ES-I3 (cell line): ENCODE results near the gene PTK6.

Experiments
- H3K36me3 ChIP-seq: 2 replicates; pipeline ENCODE4 v1.6.1; 2013; ENCODE audit warnings: mild to moderate bottlenecking, low read length, control low read depth, moderate library complexity; ENCODE audit not compliant: insufficient read depth
- H3K4me1 ChIP-seq: 2 replicates; pipeline ENCODE4 v1.6.1; 2013; ENCODE audit warnings: mild to moderate bottlenecking, control low read depth, low read length; ENCODE audit not compliant: insufficient read depth
- H3K9ac ChIP-seq: 2 replicates; pipeline ENCODE4 v1.6.1; 2013; ENCODE audit warnings: low read depth, mild to moderate bottlenecking, low read length, moderate library complexity
- H3K9me3 ChIP-seq: 2 replicates; pipeline ENCODE4 v1.6.1; 2013; ENCODE audit warnings: mild to moderate bottlenecking, low read length, moderate library complexity; ENCODE audit not compliant: control insufficient read depth, insufficient read depth

The PTK6 gene

DNA sequence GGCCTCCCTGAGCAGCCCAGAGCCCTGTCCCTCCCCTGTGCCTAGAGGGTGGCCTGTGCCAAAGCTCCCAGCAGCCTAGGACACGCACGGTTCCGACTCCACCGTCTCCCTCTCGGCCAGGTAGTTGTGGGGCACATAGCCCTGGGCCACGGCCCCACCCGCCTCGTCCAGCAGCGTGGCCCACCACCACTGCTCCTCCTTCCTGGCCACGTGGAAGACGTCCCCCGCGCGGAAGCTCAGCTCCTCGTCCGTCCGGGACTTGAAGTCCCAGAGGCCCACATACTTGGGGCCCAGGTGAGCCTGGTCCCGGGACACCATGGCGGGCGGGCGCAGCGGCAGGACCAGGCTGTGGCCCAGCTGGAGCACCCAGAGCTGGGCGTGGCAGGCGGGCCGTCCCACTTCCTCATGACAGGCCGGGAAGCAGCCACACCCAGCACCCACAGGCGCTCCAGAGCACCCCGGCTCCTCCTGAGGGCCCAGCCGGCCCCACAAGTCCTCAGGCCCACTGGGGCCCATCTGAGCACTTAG is at the start of gene PTK6:
Gene PTK6 (minus strand): TSS at position 380 of the 528 bp plus-strand sequence. CDS start 62 bp downstream, at position 318.
- H3K9me3 ChIP-seq, result no peaks in the 10 kb centered on the region
- peak within 1 kb of the TSS; percentile 17; the same call in 1 of the 2 replicates for H3K9ac ChIP-seq
- no peaks in the 10 kb centered on the region for H3K4me1 ChIP-seq
- no peaks in the 10 kb centered on the region for H3K36me3 ChIP-seq

DNA sequence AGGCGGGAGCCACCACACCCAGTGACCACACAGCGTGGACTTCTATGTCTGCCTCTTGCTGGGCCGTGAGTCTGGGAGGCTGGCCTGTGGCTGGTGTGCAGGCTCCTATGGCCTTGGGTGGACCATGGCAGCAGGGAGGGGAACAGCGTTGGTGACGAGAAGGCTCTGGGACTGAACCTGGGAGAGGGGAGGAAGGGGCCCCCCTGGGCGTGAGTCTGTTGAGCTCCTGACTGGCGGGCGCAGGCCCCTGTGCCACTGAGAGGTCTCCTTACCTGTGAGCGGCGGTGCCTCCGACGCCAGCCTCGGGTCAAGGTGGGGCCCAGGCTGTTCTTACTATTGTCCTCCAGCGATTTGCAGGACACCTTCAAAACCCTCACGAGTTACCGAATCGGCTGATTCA is 49.6 kb upstream of the PTK6 start:
- H3K4me1 ChIP-seq, result no peaks in the 10 kb centered on the region
- H3K36me3 ChIP-seq, result no peaks in the 10 kb centered on the region; the same call in 1 of the 2 replicates
- no peak overlapping the region for H3K9ac ChIP-seq
- H3K9me3 ChIP-seq, result no peaks in the 10 kb centered on the region

DNA sequence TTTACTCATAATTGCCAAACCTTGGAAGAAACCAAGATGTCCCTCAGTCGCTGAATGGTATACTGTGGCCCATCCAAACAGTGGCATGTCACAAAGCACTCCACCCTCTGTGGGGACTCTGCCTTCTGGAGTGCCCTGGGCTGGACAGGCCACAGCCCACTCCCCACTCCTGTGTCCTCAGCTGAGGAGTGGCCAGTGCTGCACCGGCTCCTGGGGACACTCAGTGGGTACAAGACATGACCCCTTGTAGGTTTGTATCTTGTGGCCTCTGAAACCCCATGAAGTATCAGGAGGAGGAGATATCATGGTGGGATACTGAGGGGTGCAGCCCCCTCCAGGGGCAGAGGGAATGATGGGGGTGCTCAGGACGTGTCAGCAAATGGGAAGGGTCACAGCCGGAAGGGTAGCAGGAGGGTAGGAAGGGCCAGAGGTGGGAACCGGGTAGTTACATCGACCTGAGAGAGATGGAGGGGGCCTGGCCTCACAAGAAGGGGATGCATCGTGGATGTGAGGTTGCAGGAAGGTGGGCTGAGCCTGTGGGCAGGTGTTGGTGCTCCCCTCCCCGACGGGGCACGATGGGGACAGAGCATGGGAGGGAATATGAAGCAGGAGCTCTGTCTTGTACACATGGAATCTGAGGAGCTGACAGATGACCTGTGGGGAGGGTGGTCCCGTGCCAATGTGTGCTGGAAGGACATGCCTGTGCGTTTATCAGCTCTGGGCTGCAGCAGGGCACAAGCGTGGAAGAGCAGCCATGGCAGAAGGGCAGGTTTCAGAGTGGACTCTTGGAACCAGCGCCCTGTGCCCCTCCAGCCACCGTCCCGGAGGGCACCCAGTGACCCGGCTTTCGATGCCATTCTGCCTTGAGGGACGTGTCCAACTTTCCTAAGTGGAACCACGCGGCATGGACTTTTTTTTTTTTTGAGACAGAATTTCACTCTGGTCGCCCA is 48.7 kb upstream of the PTK6 start:
- Histone ChIP-seq H3K4me1 (no peaks in the 10 kb centered on the region), H3K36me3 (no peaks in the 10 kb centered on the region; the same call in 1 of the 2 replicates), H3K9me3 (no peaks in the 10 kb centered on the region), H3K9ac (no peak overlapping the region)

DNA sequence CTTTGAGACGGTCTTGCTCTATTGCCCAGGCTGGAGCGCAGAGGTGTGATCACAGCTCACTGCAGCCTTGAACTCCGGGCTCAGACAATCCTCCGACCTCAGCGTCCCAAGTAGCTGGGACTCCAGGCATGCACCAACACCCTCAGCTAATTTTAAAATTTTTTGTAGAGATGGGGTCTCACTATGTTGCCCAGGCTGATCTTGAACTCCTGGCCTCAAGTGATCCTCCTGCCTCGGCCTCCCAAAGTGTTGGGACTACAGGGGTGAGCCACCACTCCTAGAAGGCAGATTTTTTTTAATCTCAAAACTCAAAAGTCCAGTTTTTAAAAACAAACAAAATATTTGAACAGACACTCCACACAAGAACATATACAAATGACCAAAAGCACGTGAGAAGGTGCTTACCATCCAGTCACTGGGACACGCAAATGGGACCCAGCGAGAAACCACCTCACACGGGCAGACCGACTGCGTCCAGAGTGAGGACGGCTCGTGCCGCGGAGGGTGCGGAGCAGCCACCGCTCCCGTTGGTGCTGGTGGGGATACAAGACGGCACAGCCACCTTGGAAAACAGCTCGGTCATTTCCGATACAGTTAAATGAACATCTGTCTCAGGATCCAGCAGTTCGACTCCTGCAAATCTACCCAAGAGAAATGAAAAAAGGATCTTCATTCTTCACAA is 45.3 kb upstream of the PTK6 start:
- Histone ChIP-seq H3K4me1 (no peaks in the 10 kb centered on the region), H3K9me3 (no peaks in the 10 kb centered on the region), H3K9ac (no peak overlapping the region), H3K36me3 (no peaks in the 10 kb centered on the region)

DNA sequence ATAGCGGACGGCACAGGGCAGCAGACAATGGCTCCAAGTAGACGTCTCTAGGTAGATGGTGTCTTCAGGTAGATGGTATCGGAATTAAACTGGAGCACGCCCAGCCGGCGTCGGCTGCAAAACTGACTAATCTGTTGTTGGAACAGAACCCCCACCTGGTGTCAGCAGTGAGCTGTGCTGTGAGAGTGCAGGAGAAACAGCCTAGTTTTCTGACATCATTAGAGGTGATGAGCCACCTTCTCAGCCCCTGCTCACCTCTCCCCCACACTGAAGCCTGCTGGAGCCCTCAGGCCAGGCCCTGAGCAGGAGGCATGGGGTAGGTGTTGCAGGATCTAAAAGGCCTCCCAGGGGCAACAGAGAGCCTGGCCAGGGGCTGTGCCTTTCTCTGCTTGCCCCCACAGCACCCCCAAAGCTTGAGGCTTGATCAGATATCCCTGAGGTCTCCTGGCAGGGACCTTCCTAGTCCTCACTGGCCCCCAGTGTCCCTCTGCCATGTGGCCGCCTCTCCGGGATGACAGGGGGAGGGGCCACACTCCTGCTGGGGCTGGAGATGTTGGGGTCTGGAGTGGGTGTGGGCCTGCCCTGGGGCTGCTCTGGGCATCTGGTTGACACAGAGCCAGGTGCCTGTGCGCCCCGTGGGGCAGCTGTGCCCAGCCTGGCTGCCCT is 43.8 kb upstream of the PTK6 start:
- no peaks in the 10 kb centered on the region for H3K4me1 ChIP-seq
- no peaks in the 10 kb centered on the region for H3K9me3 ChIP-seq
- no peak overlapping the region for H3K9ac ChIP-seq
- no peaks in the 10 kb centered on the region for H3K36me3 ChIP-seq

DNA sequence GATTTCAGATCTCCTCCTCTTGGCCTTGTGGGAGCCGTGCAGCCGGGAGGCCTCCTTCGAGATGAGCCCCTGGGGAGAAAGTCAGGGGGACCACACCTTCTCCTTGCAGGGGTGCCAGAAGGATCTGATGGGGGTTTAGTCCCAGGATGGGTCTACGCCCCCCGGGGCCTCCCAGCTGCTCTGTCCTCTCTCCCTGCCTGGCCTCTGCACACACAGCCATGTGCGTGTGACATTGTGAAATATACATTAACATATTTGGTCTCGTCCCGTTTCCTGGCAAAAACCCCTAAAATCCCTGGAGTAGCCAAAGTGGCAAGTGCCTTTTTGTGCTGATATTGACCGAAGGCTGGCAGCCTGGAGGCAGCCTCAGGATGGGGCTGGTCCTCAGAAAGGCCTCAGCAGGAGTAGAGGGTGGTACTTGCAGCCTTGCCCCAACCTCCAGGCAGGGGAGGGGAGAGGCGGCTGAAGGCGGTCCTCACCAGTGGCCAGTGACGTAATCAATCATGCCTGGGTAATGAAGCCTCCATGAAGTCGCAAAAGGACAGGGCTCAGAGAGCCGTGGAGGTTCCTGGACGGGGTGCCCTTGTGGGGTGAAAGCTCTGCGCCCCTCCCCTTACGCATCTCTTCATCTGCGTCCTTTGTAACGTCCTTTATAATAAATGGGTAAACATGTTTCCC is 42.0 kb upstream of the PTK6 start:
- Histone ChIP-seq H3K9me3 (no peaks in the 10 kb centered on the region), H3K4me1 (no peaks in the 10 kb centered on the region), H3K36me3 (no peaks in the 10 kb centered on the region), H3K9ac (no peak overlapping the region)

DNA sequence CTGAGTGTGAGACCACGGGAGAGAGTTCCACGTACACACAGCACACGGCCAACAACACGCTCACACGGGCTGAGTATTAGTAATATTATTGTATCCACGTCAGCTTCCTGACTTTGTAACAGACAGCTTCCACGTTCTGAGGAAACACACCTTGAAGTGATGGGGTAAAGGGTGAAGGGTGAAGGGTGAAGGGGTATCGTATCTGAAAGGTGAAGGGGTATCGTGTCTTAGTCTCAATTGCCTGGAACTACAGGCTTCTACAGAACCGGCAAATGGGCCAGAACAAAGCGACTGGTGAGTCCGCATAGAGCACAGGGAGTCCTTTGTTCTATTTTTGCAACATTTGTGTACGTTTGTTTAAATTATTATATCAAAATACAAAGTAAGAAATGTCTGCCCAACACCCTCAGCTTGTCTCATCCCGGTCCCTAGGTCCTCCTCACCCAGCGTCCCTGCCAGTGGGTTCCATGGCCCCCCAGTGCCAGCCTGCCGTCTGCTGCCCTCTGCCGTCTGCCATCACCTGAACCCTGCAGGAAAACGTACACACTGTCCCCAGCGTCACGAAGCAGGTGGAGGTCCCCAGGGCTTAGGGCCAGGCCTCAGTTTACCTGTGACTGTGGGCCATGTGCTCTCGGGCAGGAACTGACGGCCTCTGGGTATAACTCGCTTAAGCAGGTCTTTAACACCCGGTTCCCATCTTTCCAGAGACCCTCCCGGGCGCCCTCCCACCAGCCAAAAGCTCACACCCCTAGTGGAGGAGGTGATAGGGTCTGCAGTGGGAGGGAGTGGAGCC is 41.2 kb upstream of the PTK6 start:
- H3K36me3 ChIP-seq, result no peaks in the 10 kb centered on the region
- H3K9me3 ChIP-seq, result no peaks in the 10 kb centered on the region
- no peak overlapping the region for H3K9ac ChIP-seq
- no peaks in the 10 kb centered on the region for H3K4me1 ChIP-seq

DNA sequence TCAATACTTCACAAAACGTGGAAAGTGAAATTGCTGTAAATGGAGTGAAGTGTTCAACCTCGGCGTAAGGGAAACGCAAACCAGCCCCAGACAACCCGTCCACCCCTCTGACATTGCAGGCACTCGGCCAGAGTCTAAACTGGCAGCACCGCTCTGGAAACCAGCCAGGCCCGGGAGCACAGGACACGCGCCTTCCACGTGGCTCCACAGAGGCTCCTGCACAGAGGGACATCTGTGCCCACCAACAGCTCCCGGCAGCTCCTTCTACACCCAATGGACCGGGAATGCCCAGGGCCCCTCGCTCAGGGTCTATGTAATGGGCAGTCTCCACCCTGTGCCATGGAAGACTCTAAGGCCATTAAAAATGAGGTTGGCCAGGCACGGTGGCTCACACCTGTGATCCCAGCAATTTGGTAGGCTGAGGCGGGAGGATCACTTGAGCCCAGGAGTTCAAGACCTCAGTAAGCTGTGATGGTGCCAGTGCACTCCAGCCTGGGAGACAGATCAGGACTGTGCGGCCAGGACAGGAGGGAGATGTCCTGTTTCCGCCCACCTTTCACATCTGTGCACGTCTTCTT is 40.2 kb upstream of the PTK6 start:
- Histone ChIP-seq H3K36me3 (no peaks in the 10 kb centered on the region), H3K9ac (no peak overlapping the region), H3K4me1 (no peaks in the 10 kb centered on the region), H3K9me3 (no peaks in the 10 kb centered on the region)

DNA sequence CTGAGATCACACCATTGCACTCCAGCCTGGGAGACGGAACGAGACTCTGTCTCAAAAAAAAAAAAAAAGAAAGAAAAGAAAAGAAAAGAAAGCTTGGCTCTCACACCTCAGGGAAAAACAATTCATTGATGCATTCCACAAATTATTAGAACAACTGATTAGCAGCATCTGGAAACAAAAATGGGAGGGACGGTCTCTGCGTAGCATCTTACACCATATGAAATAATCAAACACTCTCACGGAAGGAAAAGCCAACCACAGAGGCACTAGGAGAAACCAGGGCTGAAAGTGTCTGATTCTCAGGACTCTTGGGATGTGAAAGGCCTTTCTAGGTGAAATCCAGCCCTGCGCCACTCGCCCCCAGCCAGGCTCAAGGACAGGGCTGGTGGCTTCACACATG is 39.1 kb upstream of the PTK6 start:
- H3K9me3 ChIP-seq, result no peaks in the 10 kb centered on the region

DNA sequence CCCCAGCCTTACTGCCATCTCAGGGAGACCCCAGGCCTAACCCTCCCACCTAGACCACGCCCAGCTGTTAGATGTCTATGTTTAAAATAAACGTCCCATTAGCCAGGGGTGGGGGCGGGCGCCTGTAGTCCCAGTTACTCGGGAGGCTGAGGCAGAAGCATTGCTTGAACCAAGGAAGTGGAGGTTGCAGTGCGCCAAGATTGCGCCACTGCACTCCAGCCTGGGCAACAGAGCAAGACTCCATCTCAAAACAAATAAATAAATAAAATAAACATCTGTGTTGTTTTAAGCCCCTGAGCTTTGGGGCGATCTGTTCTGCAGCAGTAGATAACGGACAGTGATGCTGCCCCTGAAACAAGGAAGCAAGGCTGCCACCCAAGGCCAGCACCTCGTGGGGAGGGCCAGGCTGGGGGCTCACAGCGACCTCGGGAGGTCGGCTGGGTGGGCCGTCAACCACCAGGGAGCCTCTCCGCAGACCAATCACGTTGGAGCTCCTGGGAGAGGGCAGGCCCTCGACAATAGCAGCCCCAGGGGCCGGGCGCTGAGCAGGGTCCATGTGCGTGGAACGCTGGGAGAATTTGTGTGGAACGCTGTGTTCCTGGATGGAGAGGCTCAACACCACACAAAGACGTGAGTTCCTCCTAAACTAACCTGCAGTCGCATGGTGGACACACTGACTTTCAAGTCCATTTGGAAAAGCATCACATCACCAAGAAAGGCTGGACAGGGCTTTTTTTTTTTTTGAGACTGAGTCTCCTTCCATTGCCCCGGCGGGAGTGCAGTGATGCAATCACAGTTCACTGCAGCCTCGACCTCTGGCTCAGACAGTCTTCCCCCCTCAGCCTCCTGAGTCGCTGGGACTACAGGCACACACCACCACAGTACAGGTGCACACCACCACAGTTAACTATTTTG is 37.9 kb upstream of the PTK6 start:
- H3K9ac ChIP-seq, result no peak overlapping the region
- no peaks in the 10 kb centered on the region for H3K4me1 ChIP-seq
- H3K9me3 ChIP-seq, result no peaks in the 10 kb centered on the region
- no peaks in the 10 kb centered on the region for H3K36me3 ChIP-seq

More for the DNA sequence above, 39.1 kb upstream of the PTK6 start:
- Histone ChIP-seq H3K36me3 (no peaks in the 10 kb centered on the region), H3K4me1 (no peaks in the 10 kb centered on the region), H3K9ac (no peak overlapping the region)

DNA sequence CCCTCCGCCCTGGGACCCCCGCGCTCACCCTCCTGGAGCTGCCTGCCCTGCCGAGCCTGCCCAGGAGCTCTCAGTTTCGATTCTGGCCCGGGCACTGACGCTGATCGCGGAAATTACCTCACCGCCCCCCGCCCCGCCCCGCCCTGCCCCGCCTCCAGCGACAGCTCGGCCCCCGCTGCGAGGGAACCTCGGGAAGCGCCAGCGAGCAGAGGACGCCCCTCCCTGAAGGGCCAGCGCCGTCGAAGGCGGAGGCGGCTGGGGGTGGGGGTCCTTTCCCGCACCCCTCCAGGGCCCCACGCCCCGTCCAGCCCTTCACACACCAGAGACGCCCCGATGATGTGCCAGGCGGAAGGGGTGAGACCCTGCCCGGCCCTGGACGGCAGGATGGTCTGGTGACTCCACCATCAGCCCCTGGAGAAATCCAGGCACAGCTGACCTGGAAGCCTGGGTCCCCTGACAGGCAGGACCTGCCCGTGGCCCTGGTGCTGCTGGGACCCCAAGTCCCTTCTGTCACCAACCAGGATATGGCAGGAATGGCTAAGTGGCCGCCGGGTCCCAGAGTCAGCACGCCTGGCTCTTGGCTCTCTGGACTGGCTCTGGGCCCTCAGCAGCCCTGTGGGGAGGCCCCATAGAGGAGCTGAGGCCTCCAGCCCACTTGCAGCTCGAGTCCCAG is 37.1 kb upstream of the PTK6 start, which contains the start of gene HELZ2:
Gene HELZ2 (minus strand): TSS at position 84 of the 673 bp plus-strand sequence. CDS start 1,854 bp downstream, outside the sequence.
- Histone ChIP-seq H3K9ac (peak within 1 kb of the TSS; percentile 42), H3K36me3 (no peaks in the 10 kb centered on the region), H3K9me3 (no peaks in the 10 kb centered on the region), H3K4me1 (no peaks in the 10 kb centered on the region)

DNA sequence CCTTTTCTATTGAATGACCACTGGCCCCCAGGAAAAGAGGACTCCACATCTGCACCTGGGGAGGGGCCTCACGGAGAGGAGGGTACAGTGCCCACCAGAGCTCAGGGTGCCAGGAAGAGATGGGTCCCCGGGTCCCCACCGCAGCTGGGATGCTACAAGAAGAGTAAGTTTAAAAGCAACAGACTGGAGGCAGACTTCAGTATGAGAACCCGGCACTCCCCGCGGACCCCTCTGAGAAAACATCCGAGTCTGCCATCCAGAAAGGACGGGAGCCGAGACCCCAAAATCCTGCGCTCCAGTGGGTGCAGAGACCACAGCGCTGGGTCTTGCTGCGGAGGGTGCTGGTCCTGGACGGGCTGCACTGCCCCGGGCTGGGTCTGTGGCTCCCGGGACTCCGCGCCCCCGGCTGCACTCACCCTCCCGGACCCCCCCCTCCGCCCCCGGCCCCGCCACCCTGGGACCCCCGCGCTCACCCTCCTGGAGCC is 36.5 kb upstream of the PTK6 start:
- Histone ChIP-seq H3K9ac (peak overlapping the region; percentile 42), H3K36me3 (no peaks in the 10 kb centered on the region), H3K4me1 (no peaks in the 10 kb centered on the region), H3K9me3 (no peaks in the 10 kb centered on the region)
